ENCODE measurements around the gene AKAIN1.

The AKAIN1 gene

GRCh38 chr18:5158587-5158986 lies 38.5 kb downstream of the AKAIN1 start:
- no peak for DNase-seq

- no peak for DNase-seq
Observed at GRCh38 chr18:5158172-5158571, 38.9 kb downstream of the AKAIN1 start.

GRCh38 chr18:5155907-5156287 lies 41.2 kb downstream of the AKAIN1 start:
- no peak for DNase-seq

- DNase-seq = no peak
Observed at GRCh38 chr18:5155218-5155906, 41.7 kb downstream of the AKAIN1 start.

- DNase-seq = no peak
Observed at GRCh38 chr18:5152343-5153020, 44.6 kb downstream of the AKAIN1 start.

GRCh38 chr18:5150894-5151293 lies 46.2 kb downstream of the AKAIN1 start:
- DNase-seq = no peak

- no peak for DNase-seq
Observed at GRCh38 chr18:5146093-5146492, 51.0 kb downstream of the AKAIN1 start.

- DNase-seq = no peak
Observed at GRCh38 chr18:5145168-5145825, 51.8 kb downstream of the AKAIN1 start.

- no peak for DNase-seq
Observed at GRCh38 chr18:5144629-5145028, 52.4 kb downstream of the AKAIN1 start.

- peak; percentile 64 for DNase-seq
Observed at GRCh38 chr18:5142859-5143258, 54.2 kb downstream of the AKAIN1 start.

- no peak for DNase-seq
Observed at GRCh38 chr18:5142131-5142530, 54.9 kb downstream of the AKAIN1 start.

GRCh38 chr18:5137261-5137660 lies 59.8 kb downstream of the AKAIN1 start:
- DNase-seq = no peak

GRCh38 chr18:5132987-5133386 lies 64.1 kb downstream of the AKAIN1 start:
- DNase-seq = no peak

GRCh38 chr18:5122272-5122671 lies 74.8 kb downstream of the AKAIN1 start:
- DNase-seq = peak; percentile 37

- DNase-seq = no peak
Observed at GRCh38 chr18:5110266-5110665, 86.8 kb downstream of the AKAIN1 start.

GRCh38 chr18:5107988-5108387 lies 89.1 kb downstream of the AKAIN1 start:
- DNase-seq = no peak

GRCh38 chr18:5106730-5107129 lies 90.3 kb downstream of the AKAIN1 start:
- DNase-seq = peak; percentile 6

GRCh38 chr18:5104246-5104645 lies 92.8 kb downstream of the AKAIN1 start:
- DNase-seq = no peak

GRCh38 chr18:5103693-5104092 lies 93.4 kb downstream of the AKAIN1 start:
- no peak for DNase-seq

GRCh38 chr18:5103286-5103685 lies 93.8 kb downstream of the AKAIN1 start:
- no peak for DNase-seq

- no peak for DNase-seq
Observed at GRCh38 chr18:5097116-5097703, 99.8 kb downstream of the AKAIN1 start.

GRCh38 chr18:5095239-5095638 lies 101.8 kb downstream of the AKAIN1 start:
- DNase-seq = no peak

GRCh38 chr18:5093902-5094301 lies 103.2 kb downstream of the AKAIN1 start:
- DNase-seq = no peak

All from NCI-H345 (cell line).